IMR-90 (cell line): ENCODE data around the gene PBLD. TPM values are rescaled to one million over a fixed set of nuclear protein-coding genes. Genes with fewer than 3 reads are reported as not detected.

Experiments used
- ATAC-seq: fragments of 200-7000 bp; cut with Tn5 transposase; 2 replicates; pipeline ENCODE4 v1.9.1; 2020; ENCODE audit warnings: low read depth, mild to moderate bottlenecking, moderate library complexity
- BruUV-seq: library from RNA; stranded (reverse); fragments of 400-500 nt; replicated peaks from 2 replicates; lab custom pipeline; 2021; lab: Mats Ljungman, UMichigan
- CTCF ChIA-PET: fragments of 300-600 bp; formaldehyde crosslinking; extraction: SDS; loops from one replicate; lab custom pipeline; 2021; ENCODE audit warnings: antibody characterized with exemption; lab: Yijun Ruan, JAX
- POLR2A ChIA-PET: fragments of 300-600 bp; sonication (Branson Sonifier 250); formaldehyde crosslinking; loops from one replicate; lab custom pipeline; 2022; ENCODE audit warnings: antibody characterized with exemption; ENCODE audit not compliant: unreplicated experiment; lab: Charles Lee
- DNase-seq: peaks from one replicate; pipeline ENCODE4 v3.0.0; 2013
- H2AFZ ChIP-seq: replicated peaks from 2 replicates; pipeline ENCODE3; 2013; ENCODE audit warnings: low read length, mild to moderate bottlenecking; ENCODE audit not compliant: poor library complexity
- H2AK5ac ChIP-seq: 2 replicates; pipeline ENCODE4 v1.6.1; 2013; ENCODE audit warnings: low read depth, low read length, inconsistent platforms
- H2AK9ac ChIP-seq: replicated peaks from 2 replicates; pipeline ENCODE3; 2013; ENCODE audit warnings: mild to moderate bottlenecking, low read depth, low read length, moderate library complexity; ENCODE audit not compliant: poor library complexity
- H2BK120ac ChIP-seq: 2 replicates; pipeline ENCODE4 v1.6.1; 2013; ENCODE audit warnings: low read depth, low read length, inconsistent platforms
- H2BK15ac ChIP-seq: 3 replicates; pipeline ENCODE4 v1.6.1; 2013; ENCODE audit warnings: low read depth, low read length, inconsistent platforms
- H2BK20ac ChIP-seq: 2 replicates; pipeline ENCODE4 v1.6.1; 2013; ENCODE audit warnings: low read depth, mild to moderate bottlenecking, inconsistent platforms, low read length, moderate library complexity
- H2BK5ac ChIP-seq: 2 replicates; pipeline ENCODE4 v1.6.1; 2013; ENCODE audit warnings: mild to moderate bottlenecking, low read depth, low read length, inconsistent platforms; ENCODE audit not compliant: poor library complexity, severe bottlenecking
- H3K14ac ChIP-seq: replicated peaks from 2 replicates; pipeline ENCODE4 v1.6.1; 2013; ENCODE audit warnings: low read depth, low read length, inconsistent platforms
- H3K18ac ChIP-seq: 2 replicates; pipeline ENCODE4 v1.6.1; 2013; ENCODE audit warnings: low read depth, low read length, control low read depth
- H3K23ac ChIP-seq: 2 replicates; pipeline ENCODE4 v1.6.1; 2013; ENCODE audit warnings: low read depth, low read length, inconsistent platforms
- H3K27ac ChIP-seq: 2 replicates; pipeline ENCODE4 v1.5.1; 2013; ENCODE audit warnings: mild to moderate bottlenecking, control low read depth, low read length; ENCODE audit not compliant: insufficient read depth
- H3K27me3 ChIP-seq: 2 replicates; pipeline ENCODE4 v1.6.1; 2013; ENCODE audit warnings: low read length; ENCODE audit not compliant: control insufficient read depth, insufficient read depth
- H3K36me3 ChIP-seq: 2 replicates; pipeline ENCODE4 v1.6.1; 2013; ENCODE audit warnings: low read length, mixed read lengths; ENCODE audit not compliant: control insufficient read depth, insufficient read depth
- H3K4ac ChIP-seq: 2 replicates; pipeline ENCODE4 v1.6.1; 2013; ENCODE audit warnings: low read depth, low read length, inconsistent platforms
- H3K4me1 ChIP-seq: 2 replicates; pipeline ENCODE4 v1.6.1; 2013; ENCODE audit warnings: low read length, mixed read lengths; ENCODE audit not compliant: control insufficient read depth, insufficient read depth
- H3K4me2 ChIP-seq: 2 replicates; pipeline ENCODE4 v1.6.1; 2013; ENCODE audit warnings: low read depth, mild to moderate bottlenecking, control low read depth, low read length, moderate library complexity
- H3K4me3 ChIP-seq: 2 replicates; pipeline ENCODE4 v1.5.1; 2013; ENCODE audit warnings: low read depth, mild to moderate bottlenecking, control low read depth, low read length, moderate library complexity; ENCODE audit not compliant: insufficient read depth
- H3K56ac ChIP-seq: 2 replicates; pipeline ENCODE4 v1.6.1; 2013; ENCODE audit warnings: low read length, inconsistent platforms; ENCODE audit not compliant: insufficient read depth; ENCODE audit errors: extremely low read depth
- H3K79me1 ChIP-seq, 2 experiments: 2 replicates each; pipeline ENCODE4 v1.6.1; 2013; ENCODE audit warnings: low read length in 2 of 2, inconsistent platforms in 1 of 2, low read depth in 1 of 2
- H3K9ac ChIP-seq: 2 replicates; pipeline ENCODE4 v1.6.1; 2013; ENCODE audit warnings: low read depth, low read length, control low read depth
- H3K9me1 ChIP-seq: 2 replicates; pipeline ENCODE4 v1.6.1; 2013; ENCODE audit warnings: low read length, inconsistent platforms; ENCODE audit not compliant: insufficient read depth
- H3K9me3 ChIP-seq: 2 replicates; pipeline ENCODE4 v1.6.1; 2013; ENCODE audit warnings: low read length; ENCODE audit not compliant: control insufficient read depth, insufficient read depth
- H4K20me1 ChIP-seq: 2 replicates; pipeline ENCODE4 v1.6.1; 2013; ENCODE audit warnings: low read length, inconsistent platforms; ENCODE audit not compliant: insufficient read depth
- H4K5ac ChIP-seq: 2 replicates; pipeline ENCODE4 v1.6.1; 2013; ENCODE audit warnings: mild to moderate bottlenecking, low read depth, low read length, control low read depth
- H4K8ac ChIP-seq, 2 experiments: 2 replicates each; pipeline ENCODE4 v1.6.1; 2013; ENCODE audit warnings: low read depth in 2 of 2, low read length in 2 of 2, control low read depth in 1 of 2, inconsistent platforms in 1 of 2
- H4K91ac ChIP-seq: 2 replicates; pipeline ENCODE4 v1.6.1; 2013; ENCODE audit warnings: low read depth, low read length, inconsistent platforms; ENCODE audit not compliant: insufficient read depth
- CHD1 ChIP-seq: IDR thresholded peaks from 2 replicates; pipeline ENCODE4 v1.6.1; 2012; ENCODE audit warnings: low read depth, low read length, improper control_type of control experiment
- FOS ChIP-seq: fragments of 150-350 bp; IDR thresholded peaks from 2 replicates; pipeline ENCODE4 v1.6.1; 2016; ENCODE audit warnings: low read depth, low read length
- MAFK ChIP-seq: IDR thresholded peaks from 2 replicates; pipeline ENCODE4 v1.6.1; 2012; ENCODE audit warnings: low read depth, low read length, improper control_type of control experiment
- MAZ ChIP-seq: IDR thresholded peaks from 2 replicates; pipeline ENCODE4 v1.6.1; 2012; ENCODE audit warnings: low read depth, mild to moderate bottlenecking, low read length, improper control_type of control experiment, moderate library complexity, borderline replicate concordance
- NFE2L2 ChIP-seq: fragments of 150-350 bp; IDR thresholded peaks from 2 replicates; pipeline ENCODE4 v1.6.1; 2016; ENCODE audit warnings: low read depth, mild to moderate bottlenecking, low read length
- POLR2A ChIP-seq: IDR thresholded peaks from 2 replicates; pipeline ENCODE4 v1.6.1; 2012; ENCODE audit warnings: mild to moderate bottlenecking, low read depth, low read length
- RAD21 ChIP-seq: IDR thresholded peaks from 2 replicates; pipeline ENCODE4 v1.6.1; 2012; ENCODE audit warnings: low read length, improper control_type of control experiment
- RCOR1 ChIP-seq: IDR thresholded peaks from 2 replicates; pipeline ENCODE4 v1.6.1; 2012; ENCODE audit warnings: mild to moderate bottlenecking, low read length, improper control_type of control experiment; ENCODE audit not compliant: insufficient replicate concordance
- RFX5 ChIP-seq: IDR thresholded peaks from 2 replicates; pipeline ENCODE4 v1.8.0; 2012; ENCODE audit warnings: low read depth, mild to moderate bottlenecking, low read length, moderate library complexity
- SMC3 ChIP-seq: fragments of 150-350 bp; IDR thresholded peaks from 2 replicates; pipeline ENCODE4 v1.6.1; 2016; ENCODE audit warnings: low read depth, mild to moderate bottlenecking, antibody characterized with exemption, low read length, moderate library complexity
- WGBS, 2 experiments: methylation state at CpG; one replicate each; pipeline versions ENCODE4 v1.1.5 to v1.1.7; 2013; ENCODE audit warnings: missing lambda C conversion rate in 2 of 2; ENCODE audit not compliant: insufficient read length in 1 of 2; ENCODE audit errors: extremely low coverage in 2 of 2; 5-methylcytosine and 5-hydroxymethylcytosine counted together
- dilution Hi-C: fragments of 300-500 bp; cut with HindIII; formaldehyde crosslinking; loops from one replicate; pipeline ENCODE4 v1.14.3; 2018; ENCODE audit warnings: low sequenced_read_pairs; ENCODE audit not compliant: unreplicated experiment
- in situ Hi-C: fragments of 300-500 bp; cut with MboI; formaldehyde crosslinking; loops from 3 replicates; pipeline ENCODE4 v1.14.3; 2019; ENCODE audit warnings: low sequenced_read_pairs, inconsistent platforms, mixed read lengths
- intact Hi-C: fragments of 100-400 bp; cut with micrococcal nuclease; formaldehyde crosslinking; loops from 2 replicates; pipeline ENCODE4 v1.10.0; 2022
- polyA plus RNA-seq, 3 experiments: library from polyadenylated mRNA; depleted of rRNA; stranded (reverse); fragments of >200 nt; gene quantifications; 2 replicates each; pipeline ENCODE4 v1.2.3, GENCODE V29; 2012; ENCODE audit warnings: low replicate concordance in 1 of 3
- total RNA-seq: library from RNA; depleted of rRNA; stranded (reverse); fragments of >200 nt; gene quantifications from 2 replicates; pipeline ENCODE4 v1.2.3, GENCODE V29; 2012
- TF ChIP-seq, protein P1 (sequence below): fragments of 150-350 bp; IDR thresholded peaks from 2 replicates; pipeline ENCODE4 v1.6.1; 2017; ENCODE audit warnings: mild to moderate bottlenecking, antibody characterized with exemption, low read length, low read depth
- TF ChIP-seq, protein P2 (sequence below): conservative IDR thresholded peaks from 2 replicates; pipeline ENCODE4 v1.5.1; 2012; ENCODE audit warnings: mild to moderate bottlenecking, low read depth, low read length, improper control_type of control experiment

The PBLD gene
- total and polyA plus RNA-seq, 2 of the 4 experiments (the other 2 are of a cell fraction), result 3.3 to 5.7 TPM

DNA sequence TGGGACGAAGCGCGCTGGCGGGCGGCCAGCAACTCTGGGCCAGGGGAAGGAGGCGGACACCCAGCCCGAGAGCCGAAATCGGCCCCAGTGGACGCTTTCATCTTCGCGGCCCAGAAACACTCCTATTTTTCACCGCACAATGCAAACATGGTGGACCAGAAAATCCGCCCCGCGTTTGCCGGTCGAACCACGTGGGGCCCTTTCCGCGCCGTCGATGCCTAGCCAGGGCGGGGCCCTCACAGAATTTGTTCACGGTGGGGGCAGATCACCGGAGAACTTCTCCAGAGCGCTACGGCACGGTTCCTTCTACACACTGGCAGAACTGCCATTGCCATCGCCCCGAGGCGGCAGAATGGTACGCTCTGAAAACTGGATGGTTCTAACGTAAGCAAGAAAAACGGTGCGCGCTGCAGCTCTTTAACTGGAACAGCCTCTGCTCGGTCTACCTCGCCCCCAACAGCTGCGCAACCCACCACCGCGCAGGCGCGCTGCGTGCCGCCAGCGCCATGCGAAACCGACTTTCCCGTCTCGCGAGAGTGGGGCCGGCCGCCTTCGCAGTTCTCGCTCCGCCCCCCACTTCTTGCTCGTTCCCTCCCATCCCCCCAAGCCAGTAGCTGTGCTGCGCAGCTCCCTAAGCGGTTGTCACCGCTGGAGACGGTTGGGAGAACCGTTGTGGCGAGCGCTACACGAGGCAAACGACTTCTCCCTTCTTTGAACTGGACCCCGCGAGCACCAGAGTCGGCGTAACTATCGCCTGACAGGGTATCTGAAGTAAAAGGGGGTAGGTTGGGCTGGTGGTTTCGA is 1.1 kb downstream of the PBLD start, which contains the start of gene HNRNPH3 (continued):
- no peak for TF ChIP-seq RCOR1
- no peak for TF ChIP-seq RFX5
- TF ChIP-seq RAD21, result no peak

DNA sequence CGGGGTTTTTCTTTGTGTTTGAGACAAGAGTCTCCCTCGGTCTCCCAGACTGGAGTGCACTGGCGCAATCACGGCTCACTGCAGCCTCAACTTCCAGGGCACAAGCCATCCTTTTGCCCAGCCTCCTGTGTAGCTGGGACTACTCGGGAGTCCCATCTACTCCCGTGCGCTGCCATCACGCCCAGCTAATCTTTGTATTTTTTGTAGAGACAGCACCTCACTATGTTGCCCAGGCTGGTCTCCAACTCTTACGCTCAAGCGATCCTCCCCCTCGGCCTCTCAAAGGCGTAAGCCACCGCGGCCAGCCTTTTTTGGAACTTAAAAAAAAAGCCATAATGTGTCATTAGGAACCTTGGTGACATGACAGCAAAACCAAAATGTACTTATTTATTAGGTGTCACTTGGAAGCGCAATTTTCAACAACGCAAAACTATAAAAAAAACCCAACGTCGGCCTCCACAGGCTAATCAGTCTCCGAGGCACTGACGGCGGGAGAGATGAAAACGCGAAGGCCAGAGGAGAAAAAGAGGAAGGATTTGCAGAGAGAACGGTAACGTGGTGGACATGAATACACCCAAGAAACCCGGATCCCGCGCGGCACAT is 1.8 kb downstream of the PBLD start:
- Histone ChIP-seq H3K4ac (peak overlapping the region; percentile 95), H2AFZ (peak overlapping the region; percentile 97), H3K14ac (peak overlapping the region; percentile 97), H2AK5ac (peak overlapping the region; percentile 72), H4K91ac (peak overlapping the region; percentile 91), H3K56ac (peak overlapping the region; percentile 94), H4K5ac (peak overlapping the region; percentile 81), H2BK120ac (peak overlapping the region; percentile 78), H2BK5ac (peak overlapping the region; percentile 92), H3K36me3 (no peaks in the 10 kb centered on the region), H3K9me3 (no peaks in the 10 kb centered on the region), H4K8ac (peak overlapping the region; percentile 92 to 98), H2BK20ac (no peak overlapping the region), H3K4me3 (peak overlapping the region; percentile 98), H3K27ac (peak overlapping the region; percentile 76), H2BK15ac (peak overlapping the region; percentile 35; the same call in 1 of the 3 replicates), H4K20me1 (peaks cover 34% of the 10 kb centered on the region), H3K23ac (peak overlapping the region; percentile 91), H3K18ac (peak overlapping the region; percentile 82), H3K9me1 (peaks cover 4% of the 10 kb centered on the region; the same call in 1 of the 2 replicates), H3K9ac (peak overlapping the region; percentile 70), H3K79me1 (peaks cover 4 to 27% of the 10 kb centered on the region in 2 experiments; a peak in 3 of 4 replicates), H3K27me3 (no peaks in the 10 kb centered on the region), H2AK9ac (peak overlapping the region; percentile 100), H3K4me1 (peaks cover 12% of the 10 kb centered on the region), H3K4me2 (peak overlapping the region; percentile 67)
- ChIA-PET POLR2A (interaction anchor here (0.6 kb wide), 1 partner anchor 102 kb away, joined by 7 read pairs; no protein-coding TSS in a partner anchor), CTCF (interaction anchor here (0.7 kb wide), 1 partner anchor 117 kb away, joined by 3 read pairs; no protein-coding TSS in a partner anchor)
- 16% methylated on average over 17 of the region's 29 CpGs; no CpG with 5 or more reads in 1 of the 2 experiments for WGBS, 2 experiments
- intact Hi-C loops (loop anchor here (10.0 kb wide), 3 partner anchors 256 to 476 kb away; partner anchors contain the start of genes HERC4 and SIRT1), dilution Hi-C loops (no loop called here), in situ Hi-C loops (no loop called here)
- DNase-seq (peak; percentile 23), ATAC-seq (no peak)
- no TSS peak for BruUV-seq
- TF ChIP-seq CHD1 (no peak), FOS (no peak), POLR2A (no peak), NFE2L2 (no peak), MAZ (no peak), SMC3 (no peak), MAFK (no peak)
- TF ChIP-seq, protein P1, sequence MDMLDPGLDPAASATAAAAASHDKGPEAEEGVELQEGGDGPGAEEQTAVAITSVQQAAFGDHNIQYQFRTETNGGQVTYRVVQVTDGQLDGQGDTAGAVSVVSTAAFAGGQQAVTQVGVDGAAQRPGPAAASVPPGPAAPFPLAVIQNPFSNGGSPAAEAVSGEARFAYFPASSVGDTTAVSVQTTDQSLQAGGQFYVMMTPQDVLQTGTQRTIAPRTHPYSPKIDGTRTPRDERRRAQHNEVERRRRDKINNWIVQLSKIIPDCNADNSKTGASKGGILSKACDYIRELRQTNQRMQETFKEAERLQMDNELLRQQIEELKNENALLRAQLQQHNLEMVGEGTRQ, result no peak
- TF ChIP-seq, protein P2, sequence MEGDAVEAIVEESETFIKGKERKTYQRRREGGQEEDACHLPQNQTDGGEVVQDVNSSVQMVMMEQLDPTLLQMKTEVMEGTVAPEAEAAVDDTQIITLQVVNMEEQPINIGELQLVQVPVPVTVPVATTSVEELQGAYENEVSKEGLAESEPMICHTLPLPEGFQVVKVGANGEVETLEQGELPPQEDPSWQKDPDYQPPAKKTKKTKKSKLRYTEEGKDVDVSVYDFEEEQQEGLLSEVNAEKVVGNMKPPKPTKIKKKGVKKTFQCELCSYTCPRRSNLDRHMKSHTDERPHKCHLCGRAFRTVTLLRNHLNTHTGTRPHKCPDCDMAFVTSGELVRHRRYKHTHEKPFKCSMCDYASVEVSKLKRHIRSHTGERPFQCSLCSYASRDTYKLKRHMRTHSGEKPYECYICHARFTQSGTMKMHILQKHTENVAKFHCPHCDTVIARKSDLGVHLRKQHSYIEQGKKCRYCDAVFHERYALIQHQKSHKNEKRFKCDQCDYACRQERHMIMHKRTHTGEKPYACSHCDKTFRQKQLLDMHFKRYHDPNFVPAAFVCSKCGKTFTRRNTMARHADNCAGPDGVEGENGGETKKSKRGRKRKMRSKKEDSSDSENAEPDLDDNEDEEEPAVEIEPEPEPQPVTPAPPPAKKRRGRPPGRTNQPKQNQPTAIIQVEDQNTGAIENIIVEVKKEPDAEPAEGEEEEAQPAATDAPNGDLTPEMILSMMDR, result no peak
